CD4-positive, CD25-positive, alpha-beta regulatory T cell (primary cell): ENCODE results near the gene PCBP3. TPM values are rescaled to one million over a fixed set of nuclear protein-coding genes. Genes with fewer than 3 reads are reported as not detected.

Experiments used
- ATAC-seq, 2 donors: fragments of 150-1000 bp; cut with Tn5 transposase; one replicate each; pipeline ENCODE4 v1.10.0; 2021; ENCODE audit warnings: low read depth in 2 of 2, moderate number of reproducible peaks in 2 of 2, moderate library complexity in 1 of 2
- DNase-seq, 3 donors: peaks; one replicate each; pipeline versions ENCODE4 v3.0.0 to v3.0.0-alpha.2; 2012 to 2022; ENCODE audit warnings: mixed read lengths in 1 of 3
- H3K27ac ChIP-seq: one replicate; pipeline ENCODE4 v1.7.0; 2013; ENCODE audit warnings: mild to moderate bottlenecking, low read length; ENCODE audit not compliant: insufficient read depth, poor library complexity, severe bottlenecking
- H3K27me3 ChIP-seq: one replicate; pipeline ENCODE4 v1.7.0; 2013; ENCODE audit warnings: low read length; ENCODE audit not compliant: control insufficient read depth, insufficient read depth
- H3K36me3 ChIP-seq: one replicate; pipeline ENCODE4 v1.7.0; 2013; ENCODE audit warnings: mild to moderate bottlenecking, low read length, moderate library complexity; ENCODE audit not compliant: control insufficient read depth, insufficient read depth
- H3K4me1 ChIP-seq: 2 replicates; pipeline ENCODE4 v1.7.0; 2013; ENCODE audit warnings: mild to moderate bottlenecking, low read length; ENCODE audit not compliant: insufficient read depth, control insufficient read depth, poor library complexity, severe bottlenecking
- H3K4me3 ChIP-seq: one replicate; pipeline ENCODE4 v1.7.0; 2013; ENCODE audit warnings: low read depth, mild to moderate bottlenecking, low read length, moderate library complexity
- H3K9me3 ChIP-seq, 2 experiments: 1 replicate in 1 of 2; 2 replicates in 1 of 2; pipeline ENCODE4 v1.7.0; 2013; ENCODE audit warnings: low read length in 2 of 2, mild to moderate bottlenecking in 1 of 2, moderate library complexity in 1 of 2; ENCODE audit not compliant: control insufficient read depth in 2 of 2
- H3K27ac Mint-ChIP-seq, 3 donors: one replicate each; pipeline ENCODE4 v1.8.0; 2020 to 2022; ENCODE audit warnings: mild to moderate bottlenecking in 3 of 3, mixed read lengths in 3 of 3, moderate library complexity in 2 of 3
- H3K27me3 Mint-ChIP-seq: one replicate; pipeline ENCODE4 v1.8.0; 2022; ENCODE audit warnings: mild to moderate bottlenecking, mixed read lengths
- H3K36me3 Mint-ChIP-seq: one replicate; pipeline ENCODE4 v1.8.0; 2020; ENCODE audit warnings: mixed read lengths
- H3K4me1 Mint-ChIP-seq, 4 donors: one replicate each; pipeline ENCODE4 v1.8.0; 2020 to 2022; ENCODE audit warnings: mixed read lengths in 4 of 4, mild to moderate bottlenecking in 1 of 4
- H3K4me3 Mint-ChIP-seq, 4 donors: one replicate each; pipeline ENCODE4 v1.8.0; 2020 to 2022; ENCODE audit warnings: mild to moderate bottlenecking in 4 of 4, mixed read lengths in 4 of 4, moderate library complexity in 3 of 4
- H3K9me3 Mint-ChIP-seq, 7 donors: one replicate each; pipeline ENCODE4 v1.8.0; 2020 to 2022; ENCODE audit warnings: mixed read lengths in 7 of 7, mild to moderate bottlenecking in 3 of 7, moderate library complexity in 2 of 7
- polyA plus RNA-seq, 4 donors: library from polyadenylated mRNA; unstranded; fragments of 300-500 nt; fragmentation: Illumina TruSeq; gene quantifications; one replicate each; pipeline ENCODE4 v1.2.3, GENCODE V29; 2021
- total RNA-seq: library from RNA; stranded (reverse); gene quantifications from one replicate; pipeline ENCODE4 v1.2.3, GENCODE V29; 2022

PCBP3 gene
- total and polyA plus RNA-seq, 5 donors from 2014 or later: 0.72 to 5.3 (median 2.3) TPM

DNA sequence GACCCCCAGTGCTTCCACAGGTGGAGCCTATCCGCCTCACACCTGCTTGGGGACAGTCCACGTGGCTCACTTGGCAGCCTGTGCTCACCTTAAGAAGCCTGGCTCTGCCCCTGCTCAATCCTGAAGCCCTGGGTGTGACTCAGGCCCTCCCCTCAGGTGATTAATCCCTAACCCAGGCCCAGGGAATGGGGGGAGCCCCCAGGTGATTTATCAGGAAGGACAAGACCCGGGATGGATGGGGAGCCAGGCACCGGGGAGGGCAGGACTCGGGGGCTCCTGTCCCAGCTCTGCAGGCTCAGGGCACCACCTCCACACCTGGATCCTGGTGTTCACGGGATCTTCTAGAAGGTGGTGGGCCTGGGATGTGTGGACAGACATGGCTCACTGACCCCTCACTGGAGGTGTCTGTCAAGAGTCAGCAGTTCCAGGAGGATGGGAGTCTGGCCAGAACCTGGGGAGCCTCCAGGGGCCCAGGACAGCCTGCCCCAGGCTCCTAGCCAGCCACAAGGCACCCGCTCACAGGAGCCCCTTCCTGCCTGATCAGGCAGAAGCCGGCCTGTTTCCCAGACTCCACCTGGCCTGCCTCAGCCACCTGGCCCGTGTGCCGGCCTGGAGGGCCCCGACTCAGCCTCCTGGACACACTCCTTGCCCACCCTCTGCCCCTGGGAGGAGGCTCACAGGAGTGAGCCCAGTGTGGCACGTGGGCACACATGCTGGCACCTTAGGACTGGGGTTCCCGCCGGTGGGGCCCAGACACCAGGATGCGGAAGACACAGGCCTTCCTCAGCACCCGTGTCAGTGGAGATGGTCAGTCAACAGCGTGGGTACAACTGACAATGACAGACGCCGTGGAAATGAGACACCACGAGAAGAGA lies 299.5 kb downstream of the PCBP3 start:
- Histone ChIP-seq H3K27me3 (no peaks in the 10 kb centered on the region), H3K4me1 (no peaks in the 10 kb centered on the region), H3K9me3 (no peaks in the 10 kb centered on the region), H3K27ac (no peak overlapping the region), H3K36me3 (no peaks in the 10 kb centered on the region), H3K4me3 (no peak overlapping the region)
- ATAC-seq (no peak), DNase-seq (no peak)
- H3K9me3 Mint-ChIP-seq: no peaks in the 10 kb centered on the region
- no peaks in the 10 kb centered on the region for H3K36me3 Mint-ChIP-seq
- peak overlapping the region in 2 of 3 donors; percentile 60 to 65 for H3K27ac Mint-ChIP-seq
- H3K27me3 Mint-ChIP-seq: no peaks in the 10 kb centered on the region
- H3K4me1 Mint-ChIP-seq: peaks cover 0 to 4% (median 0%) of the 10 kb centered on the region in 4 donors
- no peak overlapping the region for H3K4me3 Mint-ChIP-seq

DNA sequence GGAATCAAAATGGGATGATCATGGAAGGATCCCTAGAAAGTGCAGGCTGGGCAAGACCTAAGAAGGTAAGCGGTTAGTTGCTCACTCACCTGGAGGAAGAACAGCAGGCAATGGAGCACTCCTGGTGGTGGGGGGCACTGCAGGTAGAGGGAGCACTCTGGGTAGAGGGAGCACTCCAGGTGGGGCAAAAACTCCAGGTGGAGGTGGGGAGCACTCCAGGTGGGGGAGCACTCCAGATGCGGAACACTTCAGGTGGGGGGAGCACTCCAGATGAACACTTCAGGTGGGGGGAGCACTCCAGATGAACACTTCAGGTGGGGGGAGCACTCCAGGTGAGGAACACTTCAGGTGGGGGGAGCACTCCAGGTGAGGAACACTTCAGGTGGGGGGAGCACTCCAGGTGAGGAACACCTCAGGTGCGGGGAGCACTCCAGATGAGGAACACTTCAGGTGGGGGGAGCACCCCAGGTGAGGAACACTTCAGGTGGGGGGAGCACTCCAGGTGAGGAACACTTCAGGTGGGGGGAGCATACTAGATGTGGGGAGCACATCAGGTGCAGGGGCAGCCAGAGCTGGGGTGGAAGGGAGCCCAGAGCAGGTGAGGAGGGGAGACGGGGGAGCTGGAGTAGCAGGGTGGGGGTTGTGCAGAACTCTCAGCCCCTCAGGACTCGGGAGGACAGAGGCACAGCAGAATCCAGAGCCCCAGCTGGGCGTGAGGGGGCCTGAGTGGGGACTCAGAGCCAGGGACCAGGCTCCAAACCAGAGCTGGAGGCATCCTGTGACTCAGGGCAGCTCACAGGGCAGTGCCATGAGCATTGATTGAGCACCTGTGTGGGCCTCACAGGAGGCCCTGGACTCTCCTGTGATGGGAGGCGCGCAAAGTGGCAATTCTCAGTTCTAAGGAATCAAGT lies 300.4 kb downstream of the PCBP3 start:
- no peak overlapping the region for H3K4me3 Mint-ChIP-seq
- ATAC-seq: no peak
- H3K4me1 Mint-ChIP-seq: peaks cover 0 to 4% (median 0%) of the 10 kb centered on the region in 4 donors
- peak overlapping the region in 1 of 3 donors; percentile 65 for H3K27ac Mint-ChIP-seq
- H3K27ac ChIP-seq: no peak overlapping the region
- H3K4me3 ChIP-seq: no peak overlapping the region
- no peaks in the 10 kb centered on the region for H3K36me3 ChIP-seq
- no peaks in the 10 kb centered on the region for H3K9me3 ChIP-seq
- DNase-seq: no peak
- no peaks in the 10 kb centered on the region for H3K36me3 Mint-ChIP-seq
- H3K27me3 Mint-ChIP-seq: no peaks in the 10 kb centered on the region
- no peaks in the 10 kb centered on the region for H3K27me3 ChIP-seq
- H3K9me3 Mint-ChIP-seq: no peaks in the 10 kb centered on the region
- H3K4me1 ChIP-seq: no peaks in the 10 kb centered on the region

DNA sequence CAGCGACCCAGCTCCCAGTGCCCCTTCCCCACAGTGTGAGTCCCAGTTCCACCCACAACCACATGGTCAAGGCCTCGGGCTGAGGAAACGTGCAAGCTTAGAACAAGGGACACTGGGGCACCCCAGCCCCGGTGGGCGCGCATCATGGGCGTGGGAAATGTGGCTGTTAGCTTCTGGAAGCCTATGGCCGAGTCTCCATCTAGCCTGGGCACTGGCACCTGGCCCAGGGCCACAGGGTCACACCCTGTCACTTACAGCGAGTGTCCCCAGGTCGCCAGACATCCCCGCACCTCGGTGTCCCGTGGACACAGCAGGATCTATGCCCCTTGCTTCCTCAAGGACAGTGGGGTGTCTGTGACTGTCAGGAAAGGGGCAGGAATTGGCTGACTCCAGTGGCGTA lies 301.1 kb downstream of the PCBP3 start:
- no peak for DNase-seq
- H3K9me3 ChIP-seq: no peaks in the 10 kb centered on the region
- Mint-ChIP-seq H3K27ac (no peak overlapping the region), H3K4me3 (no peak overlapping the region), H3K36me3 (no peaks in the 10 kb centered on the region), H3K4me1 (peaks cover 0 to 4% (median 0%) of the 10 kb centered on the region in 4 donors), H3K9me3 (no peaks in the 10 kb centered on the region), H3K27me3 (no peaks in the 10 kb centered on the region)
- no peaks in the 10 kb centered on the region for H3K4me1 ChIP-seq
- no peak overlapping the region for H3K4me3 ChIP-seq
- H3K27me3 ChIP-seq: no peaks in the 10 kb centered on the region
- no peaks in the 10 kb centered on the region for H3K36me3 ChIP-seq
- ATAC-seq: no peak
- no peak overlapping the region for H3K27ac ChIP-seq

DNA sequence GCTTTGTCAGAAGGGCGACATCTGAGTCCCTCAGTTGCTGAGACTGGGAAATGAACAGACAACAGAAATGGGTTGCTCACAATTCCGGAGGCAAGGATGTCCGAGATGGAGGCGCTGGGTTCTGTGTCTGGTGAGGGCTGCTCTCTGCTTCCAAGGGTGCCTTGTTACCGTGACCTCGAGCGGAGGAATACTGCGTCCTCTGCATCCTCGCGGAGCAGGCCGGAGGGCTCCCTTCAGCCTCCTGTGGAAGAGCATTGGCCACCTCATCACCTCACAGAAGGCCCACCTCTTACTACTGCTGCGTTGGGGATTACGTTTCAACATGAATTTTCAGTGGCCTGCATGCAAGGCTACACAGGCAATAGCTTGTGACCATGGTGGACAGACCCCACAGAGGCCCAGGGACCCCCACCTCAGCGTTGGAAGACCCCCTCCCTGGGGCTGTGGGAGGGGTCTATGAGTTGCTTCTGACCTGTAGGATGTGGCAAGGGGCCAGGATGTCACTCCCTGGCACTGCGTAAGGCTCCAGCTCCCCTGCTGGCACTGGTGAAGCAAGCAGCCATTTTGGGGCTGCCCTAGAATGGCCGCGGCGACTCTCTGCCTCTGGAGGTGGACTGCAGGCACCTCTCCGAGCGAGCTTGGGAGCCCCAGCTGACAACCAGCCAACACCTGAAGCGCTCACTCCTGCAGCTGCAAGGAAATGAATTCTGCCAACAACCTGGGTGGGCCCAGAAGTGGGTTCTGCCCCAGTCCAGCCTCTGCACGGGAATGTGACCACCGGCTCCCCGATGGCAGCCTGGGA lies 301.7 kb downstream of the PCBP3 start:
- peaks cover 0 to 4% (median 0%) of the 10 kb centered on the region in 4 donors for H3K4me1 Mint-ChIP-seq
- ATAC-seq: no peak
- H3K27me3 Mint-ChIP-seq: no peaks in the 10 kb centered on the region

DNA sequence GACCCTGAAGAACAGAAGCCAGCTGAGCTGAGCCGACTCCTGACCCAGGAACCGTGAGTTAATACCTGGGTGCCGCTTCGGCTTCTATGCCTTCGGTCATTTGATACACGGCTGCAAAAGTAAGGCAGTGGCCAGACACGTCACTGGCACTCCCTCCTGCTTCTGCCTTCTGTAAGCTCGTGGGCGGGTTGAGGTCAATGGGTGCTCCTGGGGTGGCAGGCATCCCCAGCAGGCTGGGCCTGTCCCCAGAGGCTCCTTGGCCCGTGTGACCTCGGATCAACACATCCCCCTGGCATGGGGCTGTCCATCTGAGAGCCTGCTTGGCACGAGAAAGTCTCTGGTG lies 302.3 kb downstream of the PCBP3 start:
- Histone ChIP-seq H3K36me3 (no peaks in the 10 kb centered on the region), H3K27ac (no peak overlapping the region), H3K9me3 (no peaks in the 10 kb centered on the region), H3K27me3 (no peaks in the 10 kb centered on the region), H3K4me3 (no peak overlapping the region), H3K4me1 (no peaks in the 10 kb centered on the region)
- Mint-ChIP-seq H3K27me3 (peaks cover under 1% of the 10 kb centered on the region), H3K4me1 (peaks cover 0 to 4% (median under 1%) of the 10 kb centered on the region in 4 donors), H3K4me3 (no peak overlapping the region), H3K36me3 (no peaks in the 10 kb centered on the region), H3K27ac (no peak overlapping the region), H3K9me3 (no peaks in the 10 kb centered on the region)
- no peak for ATAC-seq
- DNase-seq: no peak

More for the DNA sequence above, 301.7 kb downstream of the PCBP3 start:
- Mint-ChIP-seq H3K27ac (no peak overlapping the region), H3K9me3 (no peaks in the 10 kb centered on the region), H3K4me3 (no peak overlapping the region), H3K36me3 (no peaks in the 10 kb centered on the region)
- H3K4me1 ChIP-seq: no peaks in the 10 kb centered on the region
- H3K9me3 ChIP-seq: no peaks in the 10 kb centered on the region
- H3K36me3 ChIP-seq: no peaks in the 10 kb centered on the region
- no peak for DNase-seq
- H3K4me3 ChIP-seq: no peak overlapping the region
- no peaks in the 10 kb centered on the region for H3K27me3 ChIP-seq
- H3K27ac ChIP-seq: no peak overlapping the region

DNA sequence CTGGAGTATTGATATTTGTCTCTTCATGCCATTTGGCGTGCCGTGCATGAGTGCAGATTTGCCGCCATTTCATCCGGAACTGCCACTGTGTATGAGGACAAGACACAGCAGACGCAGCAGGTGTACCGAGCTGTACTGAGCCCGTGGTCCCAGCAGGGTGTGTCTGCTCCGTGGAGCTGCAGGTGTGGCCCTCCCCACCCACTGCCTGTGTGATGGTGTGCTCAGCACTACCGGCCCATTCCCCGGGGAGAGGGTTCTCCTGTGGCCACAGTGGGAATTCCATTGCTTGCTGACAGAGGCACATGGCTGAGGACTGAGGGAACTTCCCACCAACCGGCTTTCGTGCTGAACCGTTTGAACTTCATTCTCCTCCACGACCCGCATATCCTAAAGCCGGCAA lies 303.8 kb downstream of the PCBP3 start:
- Histone ChIP-seq H3K4me3 (no peak overlapping the region), H3K27me3 (no peaks in the 10 kb centered on the region), H3K36me3 (no peaks in the 10 kb centered on the region), H3K9me3 (no peaks in the 10 kb centered on the region), H3K27ac (no peak overlapping the region), H3K4me1 (no peaks in the 10 kb centered on the region)
- ATAC-seq: no peak
- H3K9me3 Mint-ChIP-seq: no peaks in the 10 kb centered on the region
- H3K36me3 Mint-ChIP-seq: no peaks in the 10 kb centered on the region
- DNase-seq: no peak
- peaks cover 0 to 4% (median under 1%) of the 10 kb centered on the region in 4 donors for H3K4me1 Mint-ChIP-seq
- H3K27ac Mint-ChIP-seq: no peak overlapping the region
- no peak overlapping the region for H3K4me3 Mint-ChIP-seq
- H3K27me3 Mint-ChIP-seq: peaks cover 5% of the 10 kb centered on the region

DNA sequence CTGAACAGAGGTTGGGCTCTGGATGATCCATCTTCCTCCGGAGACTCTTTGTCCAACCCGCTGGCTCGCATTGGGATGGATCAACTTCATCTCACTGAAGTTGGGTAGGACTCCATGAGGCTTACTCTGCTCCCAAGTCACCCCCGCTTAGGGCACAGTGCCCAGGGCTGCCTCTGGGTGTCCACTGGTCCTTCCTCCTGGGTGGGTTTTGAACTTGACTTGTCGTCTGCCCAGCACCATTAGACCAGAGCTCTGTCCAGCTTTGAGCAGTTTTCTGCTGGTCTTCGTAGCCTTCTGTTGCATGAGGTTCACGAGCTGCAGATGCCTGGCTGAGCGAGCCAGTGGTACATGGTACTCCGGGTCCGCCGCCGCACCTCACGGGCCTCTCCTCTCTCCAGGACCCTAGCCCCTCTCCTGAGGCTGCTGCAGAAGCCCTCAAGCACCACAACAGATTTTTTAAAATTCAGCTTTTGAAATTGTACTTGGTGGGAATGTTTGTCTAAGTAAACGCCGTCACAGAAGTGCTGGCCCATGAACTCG lies 304.3 kb downstream of the PCBP3 start:
- Histone ChIP-seq H3K27ac (no peak overlapping the region), H3K27me3 (no peaks in the 10 kb centered on the region), H3K36me3 (no peaks in the 10 kb centered on the region), H3K9me3 (no peaks in the 10 kb centered on the region), H3K4me1 (no peaks in the 10 kb centered on the region), H3K4me3 (no peak overlapping the region)
- ATAC-seq (no peak), DNase-seq (no peak)
- H3K27me3 Mint-ChIP-seq: peaks cover 5% of the 10 kb centered on the region
- H3K9me3 Mint-ChIP-seq: peaks cover 0 to 2% (median 0%) of the 10 kb centered on the region in 7 donors
- no peaks in the 10 kb centered on the region for H3K36me3 Mint-ChIP-seq
- H3K27ac Mint-ChIP-seq: no peak overlapping the region
- no peak overlapping the region for H3K4me3 Mint-ChIP-seq
- peaks cover 0 to 4% (median under 1%) of the 10 kb centered on the region in 4 donors for H3K4me1 Mint-ChIP-seq
